GM18870 (cell line): ENCODE measurements around the gene NMRAL1.

Experiments
- ATAC-seq: cut with Tn5 transposase; IDR thresholded peaks from one replicate; pipeline ENCODE4 v1.9.1; 2021; ENCODE audit warnings: moderate library complexity; ENCODE audit not compliant: unreplicated experiment

The NMRAL1 gene

DNA sequence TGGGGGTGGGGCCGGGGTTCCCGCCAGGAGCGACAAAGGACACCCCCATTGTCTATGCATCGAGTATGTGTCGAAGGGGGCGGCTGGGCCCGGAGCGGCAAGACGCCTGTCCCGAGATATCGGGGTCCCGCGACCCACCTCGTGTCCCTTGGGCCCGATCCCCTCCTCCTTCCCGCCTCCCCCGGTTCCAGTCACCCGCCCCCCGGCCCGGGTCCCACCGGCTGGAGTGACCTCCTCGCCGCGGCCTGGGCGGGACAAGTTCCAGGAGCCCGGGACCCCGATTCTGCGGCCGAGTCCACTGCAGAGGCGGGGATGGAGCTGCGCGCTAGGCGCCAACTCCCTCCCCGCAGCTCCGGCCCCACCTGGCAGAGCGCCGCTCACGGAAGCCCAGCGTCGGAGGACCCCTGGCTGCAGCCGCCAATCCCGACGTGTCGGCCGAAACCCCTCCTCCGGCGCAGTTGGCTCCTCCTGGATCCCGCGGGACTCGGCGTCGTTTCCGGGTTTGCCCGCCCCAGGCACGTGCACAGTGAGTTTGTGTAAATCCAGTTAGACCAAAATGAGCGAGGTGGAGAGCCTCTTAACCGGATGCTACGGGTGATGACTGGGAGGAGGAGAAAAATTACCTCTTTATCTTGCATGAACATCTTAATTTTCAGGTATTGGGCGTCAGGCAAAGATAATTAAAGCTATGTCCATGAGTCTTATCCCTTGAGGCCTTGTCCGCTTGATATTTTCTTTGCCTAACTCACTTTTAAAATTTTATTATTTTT, at the start of gene NMRAL1:
Gene NMRAL1 (minus strand): TSS at position 434 of the 770 bp plus-strand sequence. CDS start 493 bp downstream, outside the sequence.
- ATAC-seq: no peak

DNA sequence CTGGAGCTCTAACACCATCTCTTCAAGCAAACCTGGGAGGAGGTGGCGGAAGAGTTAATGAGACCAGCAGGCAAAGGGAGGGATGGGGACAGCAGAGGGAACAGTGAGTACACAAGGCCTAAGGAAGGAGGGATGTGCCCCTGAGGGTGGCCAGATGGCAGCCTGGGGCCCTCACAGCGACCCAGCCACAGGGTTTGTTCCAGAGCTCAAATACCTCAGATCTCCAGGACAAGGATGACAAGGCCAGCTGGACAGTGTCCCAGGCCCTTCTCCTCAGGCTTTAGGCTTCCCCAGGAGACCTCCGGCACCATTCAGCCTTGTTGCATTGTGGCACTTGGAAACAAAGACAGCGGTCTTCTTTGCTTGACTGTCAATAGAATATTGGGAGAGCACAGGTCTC, 49.3 kb upstream of the NMRAL1 start:
- ATAC-seq: no peak

DNA sequence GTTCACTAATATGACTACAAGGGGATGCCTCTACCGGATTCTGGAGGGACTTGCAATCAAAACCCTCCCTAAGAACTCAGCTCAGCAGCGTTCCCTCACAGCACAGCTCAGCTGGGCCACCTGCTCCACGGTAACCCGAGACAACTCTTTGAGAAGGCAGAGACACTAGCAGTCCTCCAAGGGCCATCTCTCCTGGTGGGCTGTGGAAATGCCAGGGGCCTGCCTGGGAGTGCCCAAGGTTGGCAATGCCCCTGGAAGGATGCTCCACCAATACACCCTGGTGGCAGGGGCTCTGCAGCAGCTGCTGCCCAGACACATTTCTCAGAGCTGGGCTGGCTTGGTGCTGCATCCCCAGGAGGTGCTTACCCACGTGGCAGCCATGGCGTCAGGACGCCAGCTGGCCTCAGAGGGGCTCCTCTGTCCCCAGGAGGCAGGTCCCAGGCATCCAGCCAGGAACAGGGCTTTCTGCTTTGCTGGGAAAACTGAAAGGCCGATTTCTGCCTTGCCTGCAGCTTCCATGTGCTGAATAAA, 47.7 kb upstream of the NMRAL1 start:
- ATAC-seq: no peak

DNA sequence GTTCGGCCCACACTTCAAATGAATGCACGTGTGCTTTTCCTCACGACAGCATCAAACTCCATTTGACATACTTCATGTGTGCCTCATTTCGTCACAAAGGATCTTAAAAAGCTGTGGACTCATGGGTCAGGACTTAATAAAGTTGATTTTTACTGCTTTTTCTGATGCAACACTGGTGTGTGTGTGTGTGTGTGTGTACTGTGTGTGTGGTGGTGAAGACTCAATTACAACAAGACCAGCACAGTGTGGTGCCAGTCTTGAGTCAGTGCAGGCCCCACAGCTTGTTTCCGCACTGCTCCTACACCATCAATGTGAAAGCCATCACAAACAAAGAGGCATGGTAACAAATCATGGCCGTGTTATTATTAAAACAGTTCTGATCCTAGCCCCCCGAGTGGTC, 46.5 kb upstream of the NMRAL1 start:
- no peak for ATAC-seq

DNA sequence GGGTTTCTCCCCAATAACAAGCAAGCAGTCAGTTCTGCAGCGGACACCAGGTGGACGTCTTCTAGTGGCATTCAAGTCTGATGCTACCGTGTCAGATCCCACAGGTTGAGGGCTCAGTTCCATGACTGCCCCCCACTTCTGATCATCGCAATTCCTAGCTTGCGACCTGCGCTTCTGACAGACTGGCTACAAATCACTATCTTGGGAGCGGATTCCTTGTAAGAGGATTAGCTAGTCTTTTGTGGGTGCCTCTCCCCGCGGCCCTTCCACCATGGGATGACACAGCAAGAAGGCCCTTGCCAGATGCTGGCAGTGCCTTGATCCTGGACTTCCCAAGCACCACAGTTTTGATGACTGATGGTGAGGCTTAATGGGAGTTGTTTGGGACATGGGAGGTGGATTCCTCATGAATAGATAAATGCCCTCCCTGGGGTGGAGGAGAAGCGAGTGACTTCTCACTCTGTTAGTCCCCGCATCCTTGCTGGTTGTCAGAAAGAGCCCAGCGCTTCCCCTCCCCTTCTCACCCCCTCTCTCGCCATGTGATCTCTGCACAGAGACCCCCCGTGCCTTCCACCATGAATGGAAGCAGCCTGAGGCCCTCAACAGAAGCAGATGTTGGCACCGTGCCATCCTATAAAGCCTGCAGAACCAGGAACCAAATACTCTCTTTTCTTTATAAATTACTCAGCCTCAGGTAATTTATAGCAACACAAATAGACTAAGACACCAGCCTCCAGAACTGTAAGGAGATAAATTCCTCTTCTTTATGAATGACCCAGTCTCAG, 45.0 kb upstream of the NMRAL1 start:
- ATAC-seq: no peak

DNA sequence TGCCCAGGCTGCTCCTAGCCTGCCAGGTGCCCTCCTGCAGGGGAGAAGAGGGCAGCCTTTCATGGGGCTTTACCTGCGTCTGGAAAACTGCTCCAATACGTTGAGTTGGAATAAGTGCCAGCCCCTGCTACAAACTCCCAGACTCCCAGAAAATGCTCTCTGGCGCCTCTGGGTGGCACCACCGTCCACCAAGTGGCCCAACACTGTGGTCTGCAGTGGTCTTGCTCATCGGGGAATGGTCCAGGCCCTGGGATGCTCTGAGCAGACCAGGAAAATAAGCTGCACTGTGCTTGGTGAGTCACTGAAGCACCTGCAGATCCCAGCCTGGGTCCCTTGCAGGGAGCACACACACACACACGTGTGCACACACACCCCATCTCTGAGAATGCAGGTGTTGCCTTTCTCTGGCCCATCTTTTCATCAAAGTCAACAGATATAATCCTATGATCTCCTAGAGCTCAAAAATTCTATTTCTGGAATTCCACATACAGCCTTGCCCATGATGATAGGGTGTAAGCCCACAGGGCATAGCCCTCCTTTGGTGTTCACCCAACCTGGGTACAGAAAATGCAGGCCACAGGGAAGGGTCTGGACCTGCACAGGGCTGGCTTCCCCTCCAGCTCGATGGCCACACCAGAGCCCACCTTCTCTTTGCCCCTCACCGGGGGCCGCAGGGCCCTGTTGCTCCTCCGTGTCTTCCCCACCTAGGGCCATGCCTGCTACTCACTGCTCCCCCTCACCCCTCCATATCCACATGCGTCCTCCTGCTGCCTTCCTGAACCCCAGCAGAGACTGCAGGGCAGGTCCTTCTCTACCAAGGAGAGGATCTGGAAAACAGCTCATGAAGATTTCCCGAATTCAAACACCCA, 43.6 kb upstream of the NMRAL1 start:
- no peak for ATAC-seq

DNA sequence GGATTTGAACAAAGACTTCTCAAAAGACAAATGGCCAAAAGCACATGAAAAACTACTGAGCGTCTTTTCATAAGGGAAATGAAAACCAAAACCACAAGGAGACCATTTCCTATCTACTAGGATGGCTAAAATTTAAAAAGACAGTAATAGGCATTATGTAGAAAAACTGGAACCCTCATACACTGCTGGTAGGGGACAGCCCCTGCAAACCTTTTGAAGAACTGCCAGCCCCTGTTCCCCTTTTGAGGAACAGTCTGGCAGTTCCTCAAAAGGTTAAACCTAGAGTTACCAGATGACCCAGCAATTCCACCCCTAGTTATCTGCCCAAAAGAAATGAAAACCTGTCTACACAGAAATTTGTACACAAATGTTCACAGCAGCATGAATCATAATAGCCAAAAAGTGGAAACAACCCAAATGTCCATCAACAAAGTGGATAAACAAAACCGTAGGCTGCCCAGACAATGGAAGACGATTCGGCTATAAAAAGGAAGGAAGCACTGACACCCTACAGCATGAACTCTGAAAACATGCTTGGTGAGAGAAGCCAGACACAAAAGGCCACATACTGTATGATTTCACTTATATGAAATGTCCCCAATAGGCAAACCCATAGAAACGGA, 41.3 kb upstream of the NMRAL1 start:
- ATAC-seq: no peak

DNA sequence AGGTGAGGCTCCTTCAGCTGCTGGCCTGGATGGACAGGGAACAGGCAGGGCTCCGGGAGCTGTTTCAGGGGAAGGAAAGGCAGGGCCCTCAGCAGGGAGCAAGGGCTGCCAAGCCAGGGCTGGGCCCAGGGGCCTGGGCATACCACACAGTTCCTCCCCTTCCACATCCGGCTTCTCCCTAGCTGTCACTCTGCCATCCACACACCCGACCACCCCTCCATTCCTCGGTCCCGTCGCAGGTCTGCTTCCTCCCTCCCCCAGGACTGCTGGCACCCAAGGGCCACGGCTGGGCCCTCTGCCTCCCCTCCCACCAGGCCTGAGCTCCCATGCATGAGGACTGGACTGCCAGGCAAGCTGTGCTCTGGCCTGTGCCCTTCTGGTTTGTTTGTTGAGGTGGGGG, 40.2 kb upstream of the NMRAL1 start:
- ATAC-seq: no peak

DNA sequence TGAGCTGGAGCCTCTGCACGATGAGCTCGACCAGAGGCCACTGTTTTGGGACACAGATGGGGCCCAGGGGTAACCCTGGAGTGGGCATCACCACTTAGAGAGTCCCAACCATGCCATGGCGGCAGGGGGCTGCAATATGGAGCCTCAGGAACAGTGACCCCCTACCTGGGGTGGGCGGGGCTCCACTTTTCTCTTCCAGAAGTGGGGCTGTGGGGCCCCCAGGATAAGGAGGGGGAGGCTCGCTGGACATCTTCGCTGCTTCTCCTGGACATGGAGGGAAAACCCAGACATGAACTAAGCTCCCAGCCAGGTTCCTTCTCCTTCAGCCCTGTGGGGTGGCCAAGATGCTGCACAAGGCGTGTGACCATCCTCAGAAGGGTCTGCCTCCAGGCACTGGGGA, 39.5 kb upstream of the NMRAL1 start:
- no peak for ATAC-seq

DNA sequence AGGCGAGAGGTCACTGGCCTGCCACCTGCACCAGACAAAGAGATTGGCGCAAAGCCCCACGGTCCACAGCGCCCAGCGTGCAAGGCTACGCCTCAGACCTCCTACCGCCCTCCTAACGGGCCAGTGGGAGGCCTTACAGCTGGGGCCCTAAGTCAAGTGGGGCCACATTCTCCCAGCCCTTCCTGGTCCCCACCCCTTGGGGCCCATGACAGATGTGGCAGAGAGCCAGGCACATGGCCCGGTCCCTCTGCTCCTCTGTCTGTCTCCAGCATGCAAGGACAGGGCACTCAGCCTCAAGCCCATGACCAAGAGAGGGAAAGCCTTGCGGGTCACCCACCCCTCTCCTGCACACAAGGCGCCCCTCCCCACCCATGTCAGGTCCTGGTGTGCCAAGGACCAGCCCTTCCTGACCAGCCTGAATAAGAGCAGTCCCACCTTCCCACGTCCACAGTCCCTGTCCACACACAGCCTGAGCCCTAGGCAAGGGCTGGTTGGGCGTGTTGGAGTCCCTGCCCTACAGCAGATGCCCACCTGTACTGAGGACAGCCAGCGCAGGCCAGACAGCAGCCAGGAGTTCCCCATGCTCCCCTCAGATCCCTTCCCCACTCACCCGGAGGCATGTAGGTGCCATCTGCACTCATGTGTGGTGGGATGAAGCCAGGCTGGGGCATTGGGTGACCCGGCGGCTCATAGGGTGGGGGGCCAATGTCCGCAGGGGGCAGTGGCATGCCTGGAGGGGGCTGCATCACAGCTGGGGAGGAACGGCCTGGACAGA, 38.8 kb upstream of the NMRAL1 start:
- no peak for ATAC-seq

DNA sequence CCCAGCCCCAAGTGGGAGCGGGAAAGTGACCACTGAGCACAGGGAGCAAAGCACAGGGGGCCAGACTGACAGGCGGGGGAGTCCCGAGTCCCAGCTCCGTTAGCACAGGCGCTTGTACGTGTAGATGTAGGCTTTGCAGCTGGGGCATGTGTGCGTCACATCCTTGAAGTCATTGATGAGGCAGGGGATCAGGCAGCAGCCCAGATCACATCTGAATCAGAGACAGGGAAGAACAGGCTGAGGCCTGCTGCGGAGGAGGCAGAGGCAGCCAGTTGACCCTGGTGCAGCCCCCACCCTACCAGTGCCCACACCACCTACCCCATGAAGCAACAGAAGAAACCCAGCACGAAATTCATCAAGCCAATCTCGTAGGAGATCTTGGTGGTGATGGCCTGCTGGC, 38.0 kb upstream of the NMRAL1 start:
- no peak for ATAC-seq

DNA sequence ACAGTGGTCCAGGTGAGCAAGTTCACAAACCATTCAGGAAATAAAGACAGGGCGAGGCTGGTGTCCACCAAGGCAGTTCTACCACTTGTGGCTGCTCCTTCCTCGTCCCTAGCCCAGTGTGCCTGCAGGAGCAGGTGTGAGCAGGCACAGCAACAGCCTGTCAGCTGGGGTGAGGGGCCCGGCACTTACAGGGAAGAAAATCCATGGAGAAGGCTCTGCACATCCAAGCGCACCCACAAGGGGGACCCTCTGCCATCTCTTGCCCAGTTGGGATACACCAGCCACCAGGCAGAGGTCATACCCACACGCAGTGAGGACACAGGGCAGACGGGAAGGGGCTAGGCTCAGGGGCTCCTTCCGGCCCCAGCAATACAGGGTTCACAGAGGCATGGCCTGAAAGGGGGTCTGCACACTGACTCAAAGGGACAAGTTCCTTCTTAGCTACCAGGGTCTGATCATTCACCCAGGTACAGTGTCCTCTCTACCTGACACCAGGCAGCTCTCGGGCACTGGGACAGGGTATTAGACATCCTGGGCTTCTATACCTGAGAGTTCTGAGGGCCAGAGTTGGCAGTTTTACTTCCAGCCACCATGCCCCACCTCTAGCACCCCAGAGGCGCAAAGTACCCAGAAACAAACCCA, 37.1 kb upstream of the NMRAL1 start:
- ATAC-seq: no peak

DNA sequence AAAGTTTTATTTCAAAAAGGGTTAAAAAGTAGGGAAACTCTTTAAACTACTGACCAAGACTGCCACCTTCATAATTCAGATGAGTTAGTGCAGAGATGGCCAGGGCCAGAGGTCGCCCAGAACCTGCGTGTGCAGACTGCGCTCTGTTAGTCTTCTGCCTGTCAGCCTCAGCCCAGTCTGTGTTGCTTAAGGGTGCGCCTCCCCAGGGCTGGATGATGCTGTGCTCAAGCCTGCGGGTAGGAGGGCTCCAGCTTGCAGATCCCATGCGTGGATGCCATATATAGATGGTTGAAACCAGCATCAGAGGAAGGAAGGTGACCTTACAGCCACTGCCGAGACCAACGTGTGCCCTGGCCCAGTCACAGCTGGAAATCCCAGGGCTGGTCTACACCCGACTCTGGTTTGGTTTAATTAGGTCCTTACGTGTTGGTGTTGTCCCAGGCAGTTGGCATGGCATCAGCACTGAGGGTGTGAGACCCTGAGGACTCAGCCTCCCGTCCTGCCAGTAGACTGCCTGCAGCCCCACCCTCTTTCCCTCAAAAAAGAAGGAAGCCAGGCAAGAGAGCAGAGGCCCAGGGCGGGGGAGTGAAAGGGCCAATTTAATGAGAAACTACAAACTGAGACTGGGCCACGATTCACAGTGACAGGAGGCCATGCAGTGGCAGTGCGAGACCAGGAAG, 36.5 kb upstream of the NMRAL1 start:
- ATAC-seq: no peak

DNA sequence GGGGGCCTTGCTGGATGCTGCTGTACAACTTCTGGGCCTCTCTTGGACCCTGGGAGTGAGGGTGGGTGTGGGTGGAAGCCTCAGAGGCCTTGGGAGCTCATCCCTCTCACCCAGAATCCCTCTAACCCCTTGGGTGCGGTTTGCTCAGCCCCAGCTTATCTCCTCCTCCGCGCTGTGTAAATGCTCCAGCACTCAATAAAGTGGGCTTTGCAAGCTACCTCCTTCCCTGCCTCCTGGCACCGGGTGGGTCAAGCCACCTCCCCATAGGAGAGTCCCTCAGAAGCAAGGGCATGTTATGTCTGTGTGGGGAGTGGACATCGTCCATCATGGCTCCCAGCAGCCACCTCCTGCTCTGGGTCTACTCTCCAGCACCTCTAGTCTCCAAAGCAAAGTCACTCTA, 35.7 kb upstream of the NMRAL1 start:
- ATAC-seq: no peak

DNA sequence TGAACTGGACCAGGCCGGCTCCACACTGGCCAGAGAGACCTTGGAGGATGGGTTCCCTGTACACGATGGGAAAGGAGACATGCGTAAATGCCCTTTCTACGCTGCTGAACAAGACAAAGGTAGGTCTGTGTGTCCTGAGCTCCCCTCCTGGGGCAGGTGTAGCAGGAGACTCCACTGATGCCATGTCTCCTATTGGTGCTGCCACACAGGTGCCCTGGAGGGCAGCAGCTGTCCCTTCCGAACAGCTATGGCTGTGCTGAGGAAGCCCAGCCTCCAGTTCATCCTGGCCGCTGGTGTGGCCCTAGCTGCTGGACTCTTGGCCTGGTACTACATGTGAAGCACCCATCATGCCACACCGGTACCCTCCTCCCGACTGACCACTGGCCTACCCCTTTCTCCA, 35.0 kb upstream of the NMRAL1 start:
- ATAC-seq: no peak

DNA sequence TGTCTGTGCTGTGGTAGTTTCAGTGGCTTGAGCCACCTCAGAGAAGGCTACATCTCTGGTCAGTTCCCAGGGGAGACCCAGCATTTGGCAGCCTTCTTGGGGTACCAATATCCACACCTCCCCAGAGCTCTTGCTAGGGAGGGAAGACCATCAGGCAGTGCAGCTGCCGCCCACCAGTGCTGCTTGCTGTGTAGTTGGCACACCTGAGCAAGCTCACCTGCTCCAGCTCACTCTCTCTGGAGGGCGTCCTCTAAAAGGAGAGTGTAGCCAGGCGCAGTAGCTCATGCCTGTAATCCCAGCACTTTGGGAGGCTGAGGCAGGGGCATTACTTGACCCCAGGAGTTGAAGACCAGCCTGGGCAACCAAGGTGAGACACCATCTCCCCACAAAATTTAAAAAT, 34.4 kb upstream of the NMRAL1 start:
- ATAC-seq: no peak

DNA sequence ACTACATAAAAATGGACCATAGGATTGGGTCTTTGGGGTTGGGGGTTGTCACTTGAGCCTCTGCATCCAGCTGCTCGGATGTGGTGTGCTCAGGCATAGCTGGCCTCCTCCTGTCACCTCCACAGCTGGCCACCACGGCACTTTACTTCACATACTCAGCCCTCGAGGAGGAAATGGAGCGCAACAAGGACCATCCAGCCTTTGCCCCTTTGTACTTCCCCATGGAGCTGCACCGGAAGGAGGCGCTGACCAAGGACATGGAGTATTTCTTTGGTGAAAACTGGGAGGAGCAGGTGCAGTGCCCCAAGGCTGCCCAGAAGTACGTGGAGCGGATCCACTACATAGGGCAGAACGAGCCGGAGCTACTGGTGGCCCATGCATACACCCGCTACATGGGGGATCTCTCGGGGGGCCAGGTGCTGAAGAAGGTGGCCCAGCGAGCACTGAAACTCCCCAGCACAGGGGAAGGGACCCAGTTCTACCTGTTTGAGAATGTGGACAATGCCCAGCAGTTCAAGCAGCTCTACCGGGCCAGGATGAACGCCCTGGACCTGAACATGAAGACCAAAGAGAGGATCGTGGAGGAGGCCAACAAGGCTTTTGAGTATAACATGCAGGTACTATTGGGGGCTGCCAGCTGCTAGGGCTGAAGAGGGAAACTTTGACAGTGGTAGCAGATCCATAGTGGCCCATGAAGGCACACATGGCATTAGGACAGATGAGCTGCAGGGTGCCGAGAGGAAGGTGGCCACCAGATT, 33.3 kb upstream of the NMRAL1 start:
- ATAC-seq: no peak

DNA sequence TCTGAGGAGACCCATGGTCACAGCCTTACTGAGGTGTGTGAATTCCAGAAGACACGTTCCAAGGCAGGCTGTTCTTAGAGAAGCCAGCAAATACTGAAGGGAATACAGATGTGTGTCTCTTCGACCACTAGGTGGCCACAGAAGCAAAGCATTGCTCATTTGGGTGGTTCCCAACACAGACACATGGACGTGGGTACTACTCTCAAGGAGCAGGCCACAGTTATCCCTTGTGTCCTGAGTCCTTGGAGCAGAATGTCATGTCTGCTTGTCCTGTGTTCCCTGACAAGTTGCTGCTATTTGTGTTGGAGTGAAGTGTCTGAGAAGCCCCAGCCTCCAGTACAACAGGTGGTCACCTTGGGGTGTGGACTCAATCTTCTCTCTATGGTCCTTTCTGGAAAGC, 32.0 kb upstream of the NMRAL1 start:
- ATAC-seq: no peak
